Panc1 (cell line): ENCODE results near the gene FRMD5. TPM values are rescaled to one million over a fixed set of nuclear protein-coding genes. Genes with fewer than 3 reads are reported as not detected.

ENCODE experiments used
- ATAC-seq: fragments of 200-7000 bp; cut with Tn5 transposase; 2 replicates; pipeline ENCODE4 v1.9.1; 2020; ENCODE audit warnings: mild to moderate bottlenecking, moderate library complexity
- BruUV-seq: library from RNA; stranded (reverse); fragments of 400-500 nt; replicated peaks from 2 replicates; lab custom pipeline; 2021; lab: Mats Ljungman, UMichigan
- CTCF ChIA-PET: fragments of 300-600 bp; sonication (Branson Sonifier 250); formaldehyde crosslinking; loops from one replicate; lab custom pipeline; 2022; ENCODE audit warnings: antibody characterized with exemption; lab: Charles Lee
- POLR2A ChIA-PET: fragments of 300-600 bp; sonication (Branson Sonifier 250); formaldehyde crosslinking; loops from one replicate; lab custom pipeline; 2022; ENCODE audit warnings: antibody characterized with exemption; lab: Charles Lee
- DNase-seq: peaks from one replicate; pipeline ENCODE4 v3.0.0-alpha.2; 2010; ENCODE audit warnings: low read depth, low spot score
- H3K27ac ChIP-seq: 2 replicates; pipeline ENCODE4 v1.5.1; 2011; ENCODE audit warnings: mild to moderate bottlenecking, low read length, inconsistent platforms
- H3K27me3 ChIP-seq: fragments of 200-500 bp; sonication (Bioruptor generic); 2 replicates; pipeline ENCODE4 v1.6.0; 2014; ENCODE audit warnings: low read length, inconsistent platforms; ENCODE audit not compliant: control insufficient read depth, insufficient read depth
- H3K36me3 ChIP-seq: fragments of 200-500 bp; sonication (Bioruptor generic); 2 replicates; pipeline ENCODE4 v1.5.1; 2014; ENCODE audit warnings: inconsistent platforms, mild to moderate bottlenecking, low read length, moderate library complexity; ENCODE audit not compliant: control insufficient read depth, insufficient read depth
- H3K4me1 ChIP-seq: 2 replicates; pipeline ENCODE4 v1.5.1; 2011; ENCODE audit warnings: inconsistent platforms, mild to moderate bottlenecking, low read length, moderate library complexity; ENCODE audit not compliant: control insufficient read depth, insufficient read depth
- H3K4me3 ChIP-seq, 2 experiments: 2 replicates each; pipeline ENCODE4 v1.5.1; 2011 to 2012; ENCODE audit warnings: low read depth in 2 of 2, low read length in 2 of 2, mild to moderate bottlenecking in 2 of 2, inconsistent platforms in 1 of 2, moderate library complexity in 1 of 2
- H3K9me3 ChIP-seq: fragments of 200-500 bp; sonication (Bioruptor generic); 2 replicates; pipeline ENCODE4 v1.5.1; 2014; ENCODE audit warnings: low read depth, mild to moderate bottlenecking, inconsistent platforms, low read length, moderate library complexity; ENCODE audit not compliant: control insufficient read depth, insufficient read depth
- CTCF ChIP-seq: fragments of 450-650 bp; IDR thresholded peaks from 2 replicates; pipeline ENCODE4 v1.5.1; 2017; ENCODE audit warnings: mild to moderate bottlenecking
- POLR2AphosphoS5 ChIP-seq: IDR thresholded peaks from 2 replicates; pipeline ENCODE4 v1.6.1; 2012; ENCODE audit warnings: mild to moderate bottlenecking, low read depth, low read length, moderate library complexity
- REST ChIP-seq, 2 experiments: IDR thresholded peaks; 2 replicates each; pipeline ENCODE4 v1.6.1; 2011 to 2012; ENCODE audit warnings: low read depth in 2 of 2, control low read depth in 1 of 2, low read length in 1 of 2, mild to moderate bottlenecking in 1 of 2, moderate library complexity in 1 of 2; ENCODE audit not compliant: insufficient read depth in 1 of 2
- SIN3A ChIP-seq: IDR thresholded peaks from 2 replicates; pipeline ENCODE4 v1.6.1; 2012; ENCODE audit warnings: low read depth, mild to moderate bottlenecking, low read length, moderate library complexity, borderline replicate concordance; ENCODE audit not compliant: insufficient read depth
- TCF7L2 ChIP-seq: IDR thresholded peaks from 2 replicates; pipeline ENCODE4 v1.6.1; 2011; ENCODE audit warnings: mild to moderate bottlenecking, low read depth, low read length, inconsistent platforms
- in situ Hi-C: cut with HindIII; loops from 2 replicates; pipeline ENCODE4 v1.10.0; 2016; ENCODE audit warnings: low sequenced_read_pairs, low pct_unique_long_range_greater_than_20kb
- intact Hi-C: fragments of 100-400 bp; cut with micrococcal nuclease; formaldehyde crosslinking; loops from one replicate; pipeline ENCODE4 v1.10.0; 2022; ENCODE audit not compliant: unreplicated experiment
- total RNA-seq: library from RNA; stranded (reverse); gene quantifications from one replicate; pipeline ENCODE4 v1.2.1, GENCODE V29; 2021; ENCODE audit not compliant: unreplicated experiment

FRMD5 gene
- total RNA-seq, 1 experiment from 2014 or later, result 18.3 TPM

- no peak for TF ChIP-seq TCF7L2
- TF ChIP-seq CTCF, result no peak
- TF ChIP-seq REST (IDR thresholded peaks at IDR 0.05; ENCODE audit: insufficient read depth in 1 of 2, low read depth in 2 of 2, low read length in 1 of 2), result no peak
- no peak for TF ChIP-seq POLR2AphosphoS5
- TF ChIP-seq SIN3A, result no peak
Observed at GRCh38 chr15:44163370-44163769, 31.7 kb downstream of the FRMD5 start.

GRCh38 chr15:44160796-44161195 lies 34.3 kb downstream of the FRMD5 start:
- DNase-seq, result no peak
- Histone ChIP-seq H3K27ac (no peak overlapping the region; the same call in 1 of the 2 replicates), H3K4me1 (peaks cover 30% of the 10 kb centered on the region), H3K4me3 (no peak overlapping the region), H3K27me3 (no peaks in the 10 kb centered on the region), H3K9me3 (no peaks in the 10 kb centered on the region), H3K36me3 (no peaks in the 10 kb centered on the region; the same call in 1 of the 2 replicates)
- BruUV-seq, result TSS peak; percentile 13
- ChIA-PET POLR2A (no interaction called here), CTCF (no interaction called here)
- intact Hi-C loops, result no loop called here
- TF ChIP-seq CTCF (no peak), POLR2AphosphoS5 (no peak), TCF7L2 (no peak), SIN3A (no peak), REST (IDR thresholded peaks at IDR 0.05; ENCODE audit: insufficient read depth in 1 of 2, low read depth in 2 of 2, low read length in 1 of 2) (no peak)
- ATAC-seq, result no peak
- in situ Hi-C loops, result no loop called here

More at GRCh38 chr15:44163370-44163769, 31.7 kb downstream of the FRMD5 start:
- in situ Hi-C loops, result no loop called here
- DNase-seq (no peak), ATAC-seq (no peak)
- Histone ChIP-seq H3K4me3 (no peak overlapping the region), H3K27me3 (no peaks in the 10 kb centered on the region), H3K27ac (no peak overlapping the region; the same call in 1 of the 2 replicates), H3K4me1 (peaks cover 12% of the 10 kb centered on the region), H3K9me3 (no peaks in the 10 kb centered on the region), H3K36me3 (no peaks in the 10 kb centered on the region)
- CTCF ChIA-PET, result interaction anchor here (0.5 kb wide), 1 partner anchor 198 kb away, joined by 3 read pairs; no protein-coding TSS in a partner anchor
- POLR2A ChIA-PET, result interaction anchor here (0.5 kb wide), 1 partner anchor 77 kb away, joined by 10 read pairs; no protein-coding TSS in a partner anchor
- TSS peak; percentile 44 for BruUV-seq
- intact Hi-C loops, result no loop called here
